Astrocyte (in vitro differentiated cells and primary cell): Measurements from ENCODE around the gene FRMD8.

ENCODE experiments used
- EZH2 ChIP-seq: IDR thresholded peaks from 2 replicates; pipeline ENCODE4 v1.6.1; 2012; ENCODE audit warnings: mild to moderate bottlenecking, low read length, inconsistent platforms; ENCODE audit not compliant: insufficient read depth
- TF ChIP-seq, protein P1 (sequence below): IDR thresholded peaks from 2 replicates; pipeline ENCODE4 v1.5.1; 2011; ENCODE audit warnings: low read depth, mild to moderate bottlenecking, inconsistent platforms, low read length, moderate library complexity; ENCODE audit not compliant: insufficient read depth

DNA sequence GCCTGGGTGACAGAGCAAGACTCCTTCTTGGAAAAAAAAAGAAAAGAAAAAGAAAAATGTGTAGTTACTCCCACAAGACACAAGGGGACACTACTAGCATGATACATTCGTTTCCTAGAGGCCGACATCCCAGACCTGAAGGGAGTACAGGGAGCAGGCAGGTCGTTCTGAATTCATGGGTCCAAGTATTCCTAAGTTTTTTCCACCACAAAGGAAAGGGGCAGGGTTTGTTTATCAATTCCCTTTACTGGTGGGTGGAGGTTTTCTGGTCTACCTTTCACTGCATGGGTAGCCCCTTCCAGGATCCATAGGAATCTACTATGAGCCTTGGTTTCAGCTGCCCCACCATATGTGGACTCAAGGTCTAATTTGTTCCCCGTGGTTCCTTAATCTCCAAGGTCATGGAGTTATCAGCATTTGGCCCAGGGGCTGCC, 20.1 kb upstream of the FRMD8 start:
- TF ChIP-seq, protein P1, sequence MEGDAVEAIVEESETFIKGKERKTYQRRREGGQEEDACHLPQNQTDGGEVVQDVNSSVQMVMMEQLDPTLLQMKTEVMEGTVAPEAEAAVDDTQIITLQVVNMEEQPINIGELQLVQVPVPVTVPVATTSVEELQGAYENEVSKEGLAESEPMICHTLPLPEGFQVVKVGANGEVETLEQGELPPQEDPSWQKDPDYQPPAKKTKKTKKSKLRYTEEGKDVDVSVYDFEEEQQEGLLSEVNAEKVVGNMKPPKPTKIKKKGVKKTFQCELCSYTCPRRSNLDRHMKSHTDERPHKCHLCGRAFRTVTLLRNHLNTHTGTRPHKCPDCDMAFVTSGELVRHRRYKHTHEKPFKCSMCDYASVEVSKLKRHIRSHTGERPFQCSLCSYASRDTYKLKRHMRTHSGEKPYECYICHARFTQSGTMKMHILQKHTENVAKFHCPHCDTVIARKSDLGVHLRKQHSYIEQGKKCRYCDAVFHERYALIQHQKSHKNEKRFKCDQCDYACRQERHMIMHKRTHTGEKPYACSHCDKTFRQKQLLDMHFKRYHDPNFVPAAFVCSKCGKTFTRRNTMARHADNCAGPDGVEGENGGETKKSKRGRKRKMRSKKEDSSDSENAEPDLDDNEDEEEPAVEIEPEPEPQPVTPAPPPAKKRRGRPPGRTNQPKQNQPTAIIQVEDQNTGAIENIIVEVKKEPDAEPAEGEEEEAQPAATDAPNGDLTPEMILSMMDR = peak; percentile 80
- TF ChIP-seq EZH2 = no peak
